ENCODE measurements around the gene FBXL17. TPM values are rescaled to one million over a fixed set of nuclear protein-coding genes. Genes with fewer than 3 reads are reported as not detected.

Gene FBXL17
- total and polyA plus RNA-seq, 2 of the 4 experiments (the other 2 are of a cell fraction) = 3.9 to 8.1 TPM

DNA sequence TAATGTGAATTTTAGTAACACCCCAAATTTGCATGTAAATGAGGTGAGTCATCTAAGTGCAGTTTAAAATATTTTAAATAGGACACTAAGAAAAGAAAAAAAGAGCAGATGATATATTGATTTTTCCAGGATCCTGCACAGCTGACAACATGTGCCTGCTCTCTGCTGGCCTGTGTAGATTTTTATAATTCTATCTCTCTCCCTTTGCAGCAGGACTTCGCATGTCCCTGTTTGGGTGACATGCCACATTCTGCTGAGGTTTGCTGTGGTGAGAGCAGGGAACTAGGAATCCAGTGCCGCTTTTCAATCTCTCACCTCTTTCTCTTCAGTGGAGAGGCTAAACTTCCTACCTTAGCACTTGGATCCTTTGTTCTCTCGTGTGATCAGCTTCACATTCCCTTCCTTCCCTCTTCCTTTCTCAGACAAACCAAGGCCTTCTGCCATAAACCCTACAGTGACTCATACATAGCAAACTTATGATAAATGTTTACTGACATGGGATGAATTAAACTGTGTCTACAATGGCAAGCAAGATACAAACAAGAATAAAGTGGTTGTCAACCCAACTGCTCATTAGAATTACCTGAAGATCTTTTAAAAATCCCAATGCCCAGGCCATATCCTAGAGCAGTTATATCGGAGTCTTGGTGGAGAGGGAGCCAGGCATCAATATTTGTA is 512.3 kb downstream of the FBXL17 start:
- H3K4ac ChIP-seq (ENCODE audit: low read depth, low read length) = peak overlapping the region; percentile 97
- DNase-seq (peak; percentile 84), ATAC-seq (ENCODE audit: low read depth) (peak; percentile 80)
- H3K27me3 ChIP-seq (ENCODE audit: control insufficient read depth, insufficient read depth, low read length) = no peaks in the 10 kb centered on the region
- 0 out of 4 replicates have a peak, but pooled peaks cover 0 to 3% of the 10 kb centered on the region in 2 experiments for H3K79me1 ChIP-seq (ENCODE audit: low read depth in 1 of 2, low read length in 2 of 2)
- H2BK5ac ChIP-seq (ENCODE audit: low read depth, low read length, poor library complexity, severe bottlenecking) = peak overlapping the region; percentile 88
- H2AFZ ChIP-seq (replicated peaks; ENCODE audit: low read length, poor library complexity) = peak overlapping the region; percentile 89
- peak overlapping the region; percentile 89 for H3K27ac ChIP-seq (ENCODE audit: insufficient read depth, low read length)
- H3K9me1 ChIP-seq (ENCODE audit: insufficient read depth, low read length) = peaks cover 9% of the 10 kb centered on the region
- peak overlapping the region; percentile 89 for H3K23ac ChIP-seq (ENCODE audit: low read depth, low read length)
- H3K4me2 ChIP-seq (ENCODE audit: low read depth, low read length) = peak overlapping the region; percentile 87
- intact Hi-C loops (cut with micrococcal nuclease) = no loop called here
- peak overlapping the region; percentile 84 for H2AK9ac ChIP-seq (replicated peaks; ENCODE audit: low read depth, low read length, poor library complexity)
- H2BK120ac ChIP-seq (ENCODE audit: low read depth, low read length) = peak overlapping the region; percentile 99
- no peaks in the 10 kb centered on the region for H4K20me1 ChIP-seq (ENCODE audit: insufficient read depth, low read length)
- peak overlapping the region; percentile 98 for H3K18ac ChIP-seq (ENCODE audit: low read depth, low read length)
- peak overlapping the region; percentile 72; the same call in 1 of the 2 replicates for H2AK5ac ChIP-seq (ENCODE audit: low read depth, low read length)
- H2BK20ac ChIP-seq (ENCODE audit: low read depth, low read length) = peak overlapping the region; percentile 99
- peak overlapping the region; percentile 58 for H3K9ac ChIP-seq (ENCODE audit: low read depth, low read length)
- CTCF ChIA-PET = interaction anchor here (1.4 kb wide), 1 partner anchor 9 kb away, joined by 3 read pairs; no protein-coding TSS in a partner anchor
- H3K9me3 ChIP-seq (ENCODE audit: control insufficient read depth, insufficient read depth, low read length) = no peaks in the 10 kb centered on the region
- H2BK15ac ChIP-seq (ENCODE audit: low read depth, low read length) = peak overlapping the region; percentile 97; the same call in 1 of the 3 replicates
- WGBS, 2 experiments (ENCODE audit: extremely low coverage in 2 of 2, insufficient read length in 1 of 2) = no CpG with 5 or more reads among the region's 4 CpGs
- BruUV-seq (replicated peaks) = no TSS peak
- peak overlapping the region; percentile 96; the same call in 1 of the 2 replicates for H3K56ac ChIP-seq (ENCODE audit: extremely low read depth, insufficient read depth, low read length)
- H3K14ac ChIP-seq (replicated peaks; ENCODE audit: low read depth, low read length) = peak overlapping the region; percentile 93
- H4K8ac ChIP-seq (ENCODE audit: low read depth in 2 of 2, low read length in 2 of 2) = peak overlapping the region; percentile 72 to 82; a peak in 3 of 4 replicates
- TF ChIP-seq BHLHE40 (IDR thresholded peaks at IDR 0.05; ENCODE audit: low read depth, low read length) = no peak
- peak; percentile 33; the same call in 1 of the 2 replicates for TF ChIP-seq FOS (IDR thresholded peaks at IDR 0.05; ENCODE audit: low read depth, low read length)
- peak overlapping the region; percentile 94 for H4K5ac ChIP-seq (ENCODE audit: low read depth, low read length)
- H3K4me1 ChIP-seq (ENCODE audit: control insufficient read depth, insufficient read depth, low read length) = peaks cover 10% of the 10 kb centered on the region
- H3K36me3 ChIP-seq (ENCODE audit: control insufficient read depth, insufficient read depth, low read length) = no peaks in the 10 kb centered on the region
- dilution Hi-C loops (cut with HindIII; ENCODE audit: low sequenced_read_pairs, unreplicated experiment) = no loop called here
- H4K91ac ChIP-seq (ENCODE audit: insufficient read depth, low read depth, low read length) = peak overlapping the region; percentile 96
- POLR2A ChIA-PET (ENCODE audit: unreplicated experiment) = no interaction called here
- H3K4me3 ChIP-seq (ENCODE audit: insufficient read depth, low read depth, low read length) = no peak overlapping the region
- in situ Hi-C loops (cut with MboI; ENCODE audit: low sequenced_read_pairs) = no loop called here

Measured in IMR-90 (cell line).